Skeletal muscle cell (primary cell): Measurements from ENCODE around the gene CEACAM19.
"Not testable (repeated sequence)": the region's sequence is repeated elsewhere in the genome, so short reads cannot be mapped to it uniquely, and the experiment has no call there.

Experiments
- DNase-seq: peaks from one replicate; pipeline ENCODE4 v3.0.0-alpha.2; 2010; ENCODE audit warnings: low read depth
- H3K4me3 ChIP-seq: 2 replicates; pipeline ENCODE4 v1.5.1; 2011; ENCODE audit warnings: low read depth, mild to moderate bottlenecking, control low read depth, low read length, moderate library complexity

CEACAM19 gene

DNA sequence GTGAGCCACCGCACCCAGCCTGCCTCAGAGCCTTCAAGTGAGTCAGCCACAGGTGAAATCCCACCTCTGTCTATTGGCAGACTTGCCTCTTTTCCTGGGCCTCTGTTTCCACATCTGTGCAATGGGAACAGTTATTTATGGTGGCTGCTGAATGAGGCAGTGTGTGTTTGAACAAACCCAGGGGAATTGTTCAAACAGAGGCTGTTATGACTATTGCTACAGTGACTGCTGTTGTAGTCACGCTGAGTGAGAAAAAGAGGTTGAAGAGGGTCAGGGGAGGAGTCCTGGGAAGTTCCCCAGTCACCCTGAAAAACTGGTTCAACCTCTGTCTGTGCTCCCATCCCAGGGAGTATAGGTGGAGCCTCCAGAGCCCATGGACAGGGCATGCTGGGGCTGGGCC lies at the start of gene CEACAM19:
Gene CEACAM19 (plus strand): TSS at position 83 of the 400 bp plus-strand sequence. CDS start 450 bp downstream, outside the sequence.
- DNase-seq: no peak
- no peak within 1 kb of the TSS for H3K4me3 ChIP-seq

- no peak for DNase-seq
- H3K4me3 ChIP-seq: no peak overlapping the region
Measured at GRCh38 chr19:44623080-44623479, 48.2 kb upstream of the CEACAM19 start.

GRCh38 chr19:44623626-44624025 lies 47.7 kb upstream of the CEACAM19 start:
- DNase-seq: no peak
- no peak overlapping the region for H3K4me3 ChIP-seq

- no peak overlapping the region for H3K4me3 ChIP-seq
- no peak for DNase-seq
Measured at GRCh38 chr19:44624840-44625354, 46.4 kb upstream of the CEACAM19 start.

DNA sequence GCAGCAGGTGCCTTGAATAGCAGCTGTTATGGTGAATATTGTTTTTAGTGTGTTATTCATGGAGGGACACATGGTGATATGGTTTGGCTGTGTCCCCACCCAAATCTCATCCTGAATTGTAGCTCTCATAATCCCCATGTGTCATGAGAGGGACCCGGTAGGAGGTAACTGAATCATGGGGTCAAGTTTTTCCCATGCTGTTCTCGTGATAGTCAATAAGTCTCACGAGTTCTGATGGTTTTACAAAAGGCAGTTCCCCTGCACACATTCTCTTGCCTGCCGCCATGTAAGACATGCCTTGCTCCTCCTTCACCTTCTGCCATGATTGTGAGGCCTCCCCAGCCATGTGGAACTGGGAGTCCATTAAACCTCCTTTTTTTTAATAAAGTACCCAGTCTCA lies 45.6 kb upstream of the CEACAM19 start:
- H3K4me3 ChIP-seq, DNase-seq: not testable (repeated sequence)

- peak; percentile 84 for DNase-seq
- H3K4me3 ChIP-seq: no peak overlapping the region
Measured at GRCh38 chr19:44626048-44626624, 45.1 kb upstream of the CEACAM19 start.

DNA sequence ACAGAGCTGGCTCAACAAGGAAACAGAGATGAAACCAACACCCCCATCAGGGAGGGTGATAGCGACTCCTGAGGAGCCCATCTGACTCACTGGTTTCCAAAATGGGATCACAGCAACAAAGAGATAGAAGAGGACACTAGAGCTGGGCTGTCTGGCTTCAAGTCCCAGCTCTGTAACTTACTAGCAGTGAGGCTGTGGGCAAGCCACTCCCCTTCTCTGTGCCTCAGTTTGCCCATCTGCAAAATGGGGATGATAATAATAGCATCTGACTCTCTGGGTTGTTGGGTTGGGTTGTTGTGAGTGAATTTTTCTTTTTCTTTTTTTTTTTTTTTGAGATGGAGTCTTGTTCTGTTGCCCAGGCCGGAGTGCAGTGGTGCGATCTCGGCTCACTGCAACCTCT lies 43.7 kb upstream of the CEACAM19 start:
- DNase-seq: no peak
- H3K4me3 ChIP-seq: no peak overlapping the region

GRCh38 chr19:44628793-44629192 lies 42.5 kb upstream of the CEACAM19 start:
- DNase-seq: no peak
- no peak overlapping the region for H3K4me3 ChIP-seq

DNA sequence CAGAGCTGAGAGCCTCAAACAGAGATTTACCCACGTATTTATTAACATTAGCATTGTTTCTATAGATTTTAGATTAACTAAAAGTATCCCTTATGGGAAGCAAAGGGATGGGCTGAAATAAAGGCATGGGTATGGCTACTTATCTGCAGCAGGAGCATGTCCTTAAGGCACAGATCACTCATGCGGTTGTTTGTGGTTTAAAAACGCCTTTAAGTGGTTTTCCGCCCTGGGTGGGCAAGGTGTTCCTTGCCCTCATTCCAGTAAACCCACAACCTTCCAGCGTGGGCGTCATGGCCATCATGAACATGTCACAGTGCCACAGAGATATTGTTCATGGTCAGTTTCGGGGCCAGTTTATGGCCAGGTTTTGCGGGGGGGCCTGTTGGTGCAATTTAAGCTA lies 39.7 kb upstream of the CEACAM19 start:
- not testable (repeated sequence) for H3K4me3 ChIP-seq, DNase-seq

- not testable (repeated sequence) for H3K4me3 ChIP-seq, DNase-seq
Measured at GRCh38 chr19:44634058-44634457, 37.2 kb upstream of the CEACAM19 start.

DNA sequence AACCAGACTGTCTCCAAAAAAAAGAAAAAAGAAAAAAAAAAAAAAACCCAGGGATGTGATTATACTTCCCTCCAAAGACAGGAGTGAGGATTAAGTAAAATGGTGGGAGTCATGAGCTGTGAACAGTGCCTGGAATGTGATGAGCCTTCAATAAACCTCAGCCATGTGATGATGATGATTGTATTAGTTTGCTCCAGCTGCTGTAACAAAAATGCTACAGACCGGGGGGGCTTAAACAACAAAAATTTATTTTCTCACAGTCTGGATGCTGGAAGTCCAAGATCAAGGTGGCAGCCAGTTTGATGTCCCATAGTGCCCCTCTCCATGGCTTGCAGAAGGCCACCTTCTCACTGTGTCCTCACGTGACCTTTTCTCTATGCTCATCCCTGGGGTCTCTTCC lies 36.5 kb upstream of the CEACAM19 start:
- H3K4me3 ChIP-seq: no peak overlapping the region
- DNase-seq: no peak

DNA sequence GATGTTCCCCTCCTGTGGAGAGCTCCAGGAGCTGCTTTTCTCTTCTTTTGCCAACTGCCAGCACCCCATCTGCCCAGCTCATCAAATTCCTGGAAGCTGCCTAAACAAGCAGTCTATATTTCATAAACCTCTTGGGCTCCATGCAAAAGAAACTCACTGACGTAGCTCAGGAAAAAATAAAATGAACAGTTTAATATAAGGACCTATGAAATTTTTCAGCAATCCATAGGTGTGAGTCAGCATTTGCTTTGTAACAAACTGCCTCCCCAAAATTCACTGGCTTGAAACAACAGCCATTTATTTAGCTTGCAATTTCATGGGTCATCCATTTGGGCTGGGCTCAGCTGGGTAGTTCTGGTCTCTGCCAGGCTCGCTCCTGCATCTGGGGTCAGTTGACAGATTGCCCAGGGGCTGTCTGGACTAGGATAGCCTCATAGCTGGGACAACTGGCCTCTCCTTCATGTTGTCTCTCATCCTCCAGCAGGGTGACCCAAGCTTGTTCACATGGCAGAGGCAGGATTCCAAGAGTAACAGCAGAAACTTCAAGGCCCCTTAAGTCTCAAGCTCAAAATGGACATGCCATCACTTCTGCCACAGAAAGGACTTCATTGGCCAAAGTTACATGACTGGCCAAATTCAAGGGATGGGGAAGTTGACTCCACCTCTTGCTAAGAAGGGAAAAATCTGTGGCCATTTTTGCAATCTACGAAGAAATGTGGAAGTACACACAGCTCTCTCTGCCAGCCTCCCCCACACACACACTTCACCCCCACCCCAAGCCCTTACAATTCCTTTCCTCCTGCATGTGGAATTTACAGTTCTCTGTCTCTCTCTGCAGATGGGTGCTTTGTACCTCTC lies 35.5 kb upstream of the CEACAM19 start:
- no peak overlapping the region for H3K4me3 ChIP-seq
- no peak for DNase-seq

DNA sequence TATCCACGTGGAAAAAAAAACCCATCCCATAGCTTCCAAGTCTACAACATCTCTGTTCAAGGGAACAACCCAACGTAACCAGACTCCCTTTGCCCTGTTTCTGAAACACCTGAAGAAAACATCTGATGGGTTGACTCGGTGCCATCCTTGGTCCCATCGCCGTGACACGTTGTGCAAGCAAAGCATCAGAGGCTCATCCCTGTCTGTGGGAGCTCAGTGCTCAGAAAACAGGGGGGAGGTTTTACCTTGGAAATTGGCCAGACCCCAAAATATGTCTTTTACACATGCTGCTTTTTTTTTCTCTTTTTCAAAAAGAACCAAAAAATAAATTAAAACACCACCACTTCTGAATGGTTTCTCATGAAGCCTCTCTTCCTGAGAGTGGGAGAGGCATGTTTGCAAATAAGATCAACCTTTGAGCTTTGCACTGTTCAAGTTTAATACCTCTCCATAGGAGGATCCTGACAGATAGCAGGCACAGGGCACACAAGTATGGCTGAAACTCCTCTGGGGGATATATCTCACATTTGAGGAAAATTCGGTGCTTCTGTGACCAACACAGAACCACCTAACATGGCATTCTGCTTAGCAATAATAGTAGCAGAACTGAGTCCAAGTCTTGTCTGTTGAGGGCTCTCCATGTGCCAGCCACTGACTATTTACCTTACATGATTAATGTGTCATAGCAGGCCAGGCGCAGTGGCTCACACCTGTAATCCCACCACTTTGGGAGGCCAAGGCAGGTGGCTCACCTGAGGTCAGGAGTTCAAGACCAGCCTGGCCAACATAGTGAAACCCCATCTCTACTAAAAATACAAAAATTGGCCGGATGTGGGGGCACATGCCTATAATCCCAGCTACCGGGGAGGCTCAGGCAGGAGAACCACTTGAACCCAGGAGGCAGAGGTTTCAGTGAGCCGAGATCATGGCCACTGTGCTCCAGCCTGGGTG lies 34.6 kb upstream of the CEACAM19 start:
- no peak for DNase-seq
- no peak overlapping the region for H3K4me3 ChIP-seq

- no peak overlapping the region for H3K4me3 ChIP-seq
- DNase-seq: no peak
Measured at GRCh38 chr19:44637390-44637764, 33.9 kb upstream of the CEACAM19 start.

- DNase-seq: no peak
- H3K4me3 ChIP-seq: no peak overlapping the region
Measured at GRCh38 chr19:44640518-44640917, 30.8 kb upstream of the CEACAM19 start.

DNA sequence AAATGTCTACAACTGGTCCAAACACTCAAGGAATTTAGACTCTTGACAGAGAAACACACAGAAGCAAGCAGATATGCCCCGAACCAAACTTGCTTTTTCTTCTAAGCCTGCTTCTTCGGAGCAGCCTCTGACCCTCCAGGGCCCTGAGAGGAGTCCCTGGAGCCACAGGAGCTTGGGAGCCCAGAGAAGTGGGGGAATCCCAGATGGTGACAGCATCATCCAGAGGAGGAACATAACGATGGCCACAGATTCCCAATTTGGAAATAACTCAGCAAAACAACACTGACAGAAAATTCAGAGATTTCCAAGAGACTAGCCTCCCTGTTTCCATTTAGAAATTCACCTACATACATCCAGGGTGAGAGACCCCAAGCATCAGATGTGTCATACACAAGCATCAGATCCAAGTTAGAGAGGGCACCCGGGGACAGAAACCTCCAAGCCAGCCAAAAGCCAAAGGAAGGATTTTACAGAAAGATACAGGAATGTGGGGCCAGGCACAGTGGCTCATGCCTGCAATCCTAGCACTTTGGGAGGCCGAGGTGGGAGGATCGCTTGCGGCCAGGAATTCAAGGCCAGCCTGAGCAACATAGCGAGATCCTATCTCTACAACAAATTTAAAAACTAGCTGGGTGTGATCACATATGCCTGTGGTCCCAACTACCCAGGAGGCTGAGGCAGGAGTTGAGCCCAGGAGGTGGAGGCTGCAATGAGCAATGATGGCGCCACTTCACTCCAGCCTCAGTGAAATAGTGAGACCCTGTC lies 29.6 kb upstream of the CEACAM19 start:
- DNase-seq: no peak
- no peak overlapping the region for H3K4me3 ChIP-seq

GRCh38 chr19:44642377-44642776 lies 28.9 kb upstream of the CEACAM19 start:
- no peak for DNase-seq
- H3K4me3 ChIP-seq: no peak overlapping the region

GRCh38 chr19:44643605-44644401 lies 27.5 kb upstream of the CEACAM19 start, which contains the start of gene PVR:
Gene PVR (plus strand): TSS chr19:44643910. CDS start chr19:44644097, 187 bp downstream.
- DNase-seq: no peak
- peak within 1 kb of the TSS; percentile 85 for H3K4me3 ChIP-seq
